H1 (cell line): ENCODE results near the gene FBN2.

Experiments
- CHD1 ChIP-seq: IDR thresholded peaks from 2 replicates; pipeline ENCODE4 v1.6.1; 2012; ENCODE audit warnings: low read depth, low read length, improper control_type of control experiment
- CHD2 ChIP-seq: IDR thresholded peaks from 2 replicates; pipeline ENCODE4 v1.6.1; 2012; ENCODE audit warnings: low read length, improper control_type of control experiment
- CTCF ChIP-seq, 3 experiments: IDR thresholded peaks; 1 replicate in 2 of 3; 2 replicates in 1 of 3; pipeline versions ENCODE4 v1.5.1 to v1.6.1; 2011; ENCODE audit warnings: low read length in 3 of 3, mild to moderate bottlenecking in 3 of 3, inconsistent platforms in 2 of 3, low read depth in 1 of 3, moderate library complexity in 1 of 3; ENCODE audit not compliant: insufficient read depth in 1 of 3; ENCODE audit errors: control extremely low read depth in 1 of 3
- JUN ChIP-seq: IDR thresholded peaks from 2 replicates; pipeline ENCODE4 v1.6.1; 2011; ENCODE audit warnings: low read depth, mild to moderate bottlenecking, improper control_type of control experiment, low read length
- JUND ChIP-seq: IDR thresholded peaks from 2 replicates; pipeline ENCODE4 v1.6.1; 2011; ENCODE audit warnings: mild to moderate bottlenecking, improper control_type of control experiment, low read length
- POLR2A ChIP-seq, 2 experiments: IDR thresholded peaks; 1 replicate in 1 of 2; 2 replicates in 1 of 2; pipeline ENCODE4 v1.6.1; 2011; ENCODE audit warnings: low read depth in 2 of 2, low read length in 2 of 2, mild to moderate bottlenecking in 2 of 2; ENCODE audit errors: control extremely low read depth in 1 of 2
- POLR2AphosphoS5 ChIP-seq: IDR thresholded peaks from 2 replicates; pipeline ENCODE4 v1.6.1; 2011; ENCODE audit warnings: low read depth, low read length
- RXRA ChIP-seq: IDR thresholded peaks from 2 replicates; pipeline ENCODE4 v1.6.1; 2011; ENCODE audit warnings: low read depth, mild to moderate bottlenecking, low read length, moderate library complexity; ENCODE audit not compliant: insufficient read depth
- SP1 ChIP-seq: IDR thresholded peaks from 2 replicates; pipeline ENCODE4 v1.6.1; 2011; ENCODE audit warnings: low read depth, low read length
- SUZ12 ChIP-seq: fragments of 200-600 bp; sonication (generic); IDR thresholded peaks from 2 replicates; pipeline ENCODE4 v1.6.1; 2012; ENCODE audit warnings: mild to moderate bottlenecking, inconsistent platforms, low read length, moderate library complexity, mixed read lengths
- TCF12 ChIP-seq: IDR thresholded peaks from 2 replicates; pipeline ENCODE4 v1.6.1; 2011; ENCODE audit warnings: low read depth, mild to moderate bottlenecking, low read length
- YY1 ChIP-seq: IDR thresholded peaks from 2 replicates; pipeline ENCODE4 v1.6.1; 2011; ENCODE audit warnings: low read depth, mild to moderate bottlenecking, low read length

- no peak for TF ChIP-seq CTCF (IDR thresholded peaks at IDR 0.05; ENCODE audit: control extremely low read depth in 1 of 3, insufficient read depth in 1 of 3, low read depth in 1 of 3, low read length in 3 of 3)
- TF ChIP-seq JUN = no peak
- no peak for TF ChIP-seq RXRA
- no peak for TF ChIP-seq JUND
- TF ChIP-seq CHD2 = no peak
- no peak for TF ChIP-seq CHD1
- TF ChIP-seq YY1 = no peak
- TF ChIP-seq POLR2AphosphoS5 = no peak
- no peak for TF ChIP-seq POLR2A (IDR thresholded peaks at IDR 0.05; ENCODE audit: control extremely low read depth in 1 of 2, low read depth in 2 of 2, low read length in 2 of 2)
- no peak for TF ChIP-seq TCF12
- TF ChIP-seq SUZ12 = no peak
- TF ChIP-seq SP1 = no peak
Observed at GRCh38 chr5:128378196-128378595, 159.8 kb downstream of the FBN2 start.
